H9 (cell line): ENCODE results near the gene TOGARAM2. TPM values are rescaled to one million over a fixed set of nuclear protein-coding genes. Genes with fewer than 3 reads are reported as not detected.

ENCODE experiments used
- DNase-seq: peaks from one replicate; pipeline ENCODE4 v3.0.0-alpha.2; 2017
- H2AFZ ChIP-seq: one replicate; pipeline ENCODE4 v1.6.1; 2013; ENCODE audit warnings: mild to moderate bottlenecking, low read length, control low read depth, moderate library complexity
- H2AK5ac ChIP-seq: 2 replicates; pipeline ENCODE4 v1.6.1; 2013; ENCODE audit warnings: low read length, control low read depth, mixed read lengths; ENCODE audit not compliant: insufficient read length
- H2BK120ac ChIP-seq: one replicate; pipeline ENCODE4 v1.6.1; 2013; ENCODE audit warnings: low read depth, mild to moderate bottlenecking, low read length, control low read depth, inconsistent platforms; ENCODE audit not compliant: poor library complexity, severe bottlenecking
- H2BK12ac ChIP-seq: 2 replicates; pipeline ENCODE4 v1.6.1; 2013; ENCODE audit warnings: low read length, control low read depth, mixed read lengths, low read depth; ENCODE audit not compliant: insufficient read length
- H2BK15ac ChIP-seq: 2 replicates; pipeline ENCODE4 v1.6.1; 2013; ENCODE audit warnings: low read depth, low read length, control low read depth
- H2BK20ac ChIP-seq: one replicate; pipeline ENCODE4 v1.6.1; 2013; ENCODE audit warnings: low read depth, mild to moderate bottlenecking, low read length, control low read depth, inconsistent platforms; ENCODE audit not compliant: poor library complexity, severe bottlenecking
- H2BK5ac ChIP-seq: 2 replicates; pipeline ENCODE4 v1.6.1; 2013; ENCODE audit warnings: low read length, control low read depth, mixed read lengths; ENCODE audit not compliant: insufficient read length
- H3K14ac ChIP-seq: 2 replicates; pipeline ENCODE4 v1.6.1; 2013; ENCODE audit warnings: low read length, control low read depth; ENCODE audit not compliant: insufficient read depth
- H3K18ac ChIP-seq: 2 replicates; pipeline ENCODE4 v1.6.1; 2013; ENCODE audit warnings: low read depth, mild to moderate bottlenecking, mixed read lengths, low read length, control low read depth; ENCODE audit not compliant: insufficient read length
- H3K23ac ChIP-seq: 2 replicates; pipeline ENCODE4 v1.6.1; 2013; ENCODE audit warnings: low read length, control low read depth, mixed read lengths, low read depth; ENCODE audit not compliant: insufficient read length
- H3K23me2 ChIP-seq: 2 replicates; pipeline ENCODE4 v1.6.1; 2013; ENCODE audit warnings: low read depth, mild to moderate bottlenecking, mixed read lengths, low read length, control low read depth; ENCODE audit not compliant: insufficient read length, poor library complexity, severe bottlenecking
- H3K27ac ChIP-seq: 2 replicates; pipeline ENCODE4 v1.5.1; 2013; ENCODE audit warnings: low read length, control low read depth, mixed read lengths, low read depth; ENCODE audit not compliant: insufficient read length
- H3K27me3 ChIP-seq: 2 replicates; pipeline ENCODE4 v1.6.1; 2013; ENCODE audit warnings: low read length, control low read depth, inconsistent platforms; ENCODE audit not compliant: insufficient read depth
- H3K4ac ChIP-seq: 2 replicates; pipeline ENCODE4 v1.6.1; 2013; ENCODE audit warnings: low read depth, mild to moderate bottlenecking, control low read depth, inconsistent platforms, low read length, moderate library complexity
- H3K4me1 ChIP-seq: 2 replicates; pipeline ENCODE4 v1.6.1; 2013; ENCODE audit warnings: low read length, control low read depth, inconsistent platforms; ENCODE audit not compliant: insufficient read depth
- H3K4me2 ChIP-seq: 2 replicates; pipeline ENCODE4 v1.6.1; 2013; ENCODE audit warnings: low read length, control low read depth, mixed read lengths; ENCODE audit not compliant: insufficient read length, insufficient read depth
- H3K56ac ChIP-seq: 2 replicates; pipeline ENCODE4 v1.6.1; 2013; ENCODE audit warnings: low read depth, mild to moderate bottlenecking, mixed read lengths, low read length, control low read depth; ENCODE audit not compliant: insufficient read length
- H3K79me1 ChIP-seq: 2 replicates; pipeline ENCODE4 v1.6.1; 2013; ENCODE audit warnings: low read depth, mild to moderate bottlenecking, moderate library complexity, low read length, control low read depth, inconsistent platforms; ENCODE audit not compliant: insufficient read depth, poor library complexity, severe bottlenecking
- H3K79me2 ChIP-seq: 2 replicates; pipeline ENCODE4 v1.6.1; 2013; ENCODE audit warnings: low read length, control low read depth, inconsistent platforms; ENCODE audit not compliant: insufficient read depth
- H3K9ac ChIP-seq: 2 replicates; pipeline ENCODE4 v1.6.1; 2013; ENCODE audit warnings: low read length, control low read depth, mixed read lengths; ENCODE audit not compliant: insufficient read length; ENCODE audit errors: extremely low read depth
- H3K9me3 ChIP-seq: one replicate; pipeline ENCODE4 v1.6.1; 2013; ENCODE audit warnings: low read depth, low read length, inconsistent platforms; ENCODE audit not compliant: control insufficient read depth
- H3T11ph ChIP-seq: one replicate; pipeline ENCODE4 v1.6.1; 2013; ENCODE audit warnings: mild to moderate bottlenecking, low read length, control low read depth, inconsistent platforms
- H4K20me1 ChIP-seq: one replicate; pipeline ENCODE4 v1.6.1; 2013; ENCODE audit not compliant: control insufficient read depth, insufficient read length, insufficient read depth
- H4K5ac ChIP-seq: 2 replicates; pipeline ENCODE4 v1.6.1; 2013; ENCODE audit warnings: low read depth, mild to moderate bottlenecking, mixed read lengths, low read length, control low read depth; ENCODE audit not compliant: insufficient read length
- H4K8ac ChIP-seq: replicated peaks from 2 replicates; pipeline ENCODE4 v1.6.1; 2013; ENCODE audit warnings: low read length, control low read depth, mixed read lengths, low read depth; ENCODE audit not compliant: insufficient read length
- H4K91ac ChIP-seq: 2 replicates; pipeline ENCODE4 v1.6.1; 2013; ENCODE audit warnings: low read depth, mild to moderate bottlenecking, moderate library complexity, mixed read lengths, low read length, control low read depth; ENCODE audit not compliant: insufficient read length
- H3K27ac Mint-ChIP-seq, 3 experiments: 2 replicates in 2 of 3; 3 replicates in 1 of 3; pipeline ENCODE4 v1.8.0; 2020 to 2021; ENCODE audit warnings: mixed read lengths in 3 of 3, mild to moderate bottlenecking in 1 of 3, moderate library complexity in 1 of 3
- H3K27me3 Mint-ChIP-seq: 2 replicates; pipeline ENCODE4 v1.8.0; 2021; ENCODE audit warnings: low read depth, mild to moderate bottlenecking, moderate library complexity, mixed read lengths
- H3K36me3 Mint-ChIP-seq, 3 experiments: 2 replicates in 2 of 3; 3 replicates in 1 of 3; pipeline ENCODE4 v1.8.0; 2020 to 2021; ENCODE audit warnings: low read depth in 3 of 3, mixed read lengths in 3 of 3; ENCODE audit not compliant: insufficient read depth in 1 of 3
- H3K4me1 Mint-ChIP-seq, 2 experiments: 2 replicates each; pipeline ENCODE4 v1.8.0; 2020; ENCODE audit warnings: mixed read lengths in 2 of 2
- H3K4me3 Mint-ChIP-seq, 2 experiments: 2 replicates in 1 of 2; 3 replicates in 1 of 2; pipeline ENCODE4 v1.8.0; 2020 to 2021; ENCODE audit warnings: mild to moderate bottlenecking in 2 of 2, mixed read lengths in 2 of 2, moderate library complexity in 1 of 2
- H3K9me3 Mint-ChIP-seq, 2 experiments: 2 replicates in 1 of 2; 3 replicates in 1 of 2; pipeline ENCODE4 v1.8.0; 2020; ENCODE audit warnings: mild to moderate bottlenecking in 2 of 2, mixed read lengths in 2 of 2, moderate library complexity in 1 of 2
- WGBS: extraction: QIAGEN DNeasy Blood & Tissue Kit; methylation state at CpG from one replicate; pipeline ENCODE4 v1.1.7; 2013; ENCODE audit warnings: missing lambda C conversion rate, low lambda C conversion rate, mixed read lengths; ENCODE audit not compliant: insufficient read length; ENCODE audit errors: extremely low coverage; 5-methylcytosine and 5-hydroxymethylcytosine counted together
- total RNA-seq: library from RNA; stranded (reverse); gene quantifications from 2 replicates; pipeline ENCODE4 v1.2.1, GENCODE V29; 2021
- TF ChIP-seq, protein P1 (sequence below): fragments of 200-600 bp; sonication (generic); conservative IDR thresholded peaks from 3 replicates; pipeline ENCODE4 v1.8.0; 2021; ENCODE audit warnings: antibody characterized with exemption, mild to moderate bottlenecking

The TOGARAM2 gene
- total RNA-seq, 1 experiment from 2014 or later: 0.83 TPM

DNA sequence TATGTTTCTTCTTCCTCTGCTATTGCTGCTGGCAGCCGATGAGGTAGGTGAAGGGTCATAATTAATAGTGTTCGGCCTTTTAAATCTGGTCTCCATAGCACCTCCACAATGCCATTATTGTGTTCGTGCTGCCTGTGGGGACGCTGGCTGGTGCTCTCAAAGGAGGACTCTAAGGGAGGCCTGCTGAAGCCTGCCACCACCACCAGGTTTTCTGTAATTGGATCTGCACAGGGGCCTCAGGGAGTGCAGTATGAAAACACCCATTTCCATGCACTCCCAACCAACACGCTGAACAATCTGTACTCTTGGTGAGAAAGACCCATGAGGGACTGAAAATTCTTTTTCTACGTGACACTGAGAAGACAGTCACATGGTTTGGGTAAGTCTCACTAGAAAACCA, 116.5 kb downstream of the TOGARAM2 start:
- Histone ChIP-seq H3K27ac (no peak overlapping the region), H2BK5ac (no peak overlapping the region), H3K27me3 (no peaks in the 10 kb centered on the region), H3K23me2 (no peaks in the 10 kb centered on the region), H2BK120ac (no peak overlapping the region), H3K9me3 (peaks cover 4% of the 10 kb centered on the region), H3K79me1 (no peaks in the 10 kb centered on the region), H3T11ph (no peak overlapping the region), H2BK15ac (no peak overlapping the region), H4K91ac (no peak overlapping the region), H3K4me2 (no peak overlapping the region), H4K20me1 (no peaks in the 10 kb centered on the region), H3K4ac (no peak overlapping the region), H2AK5ac (no peak overlapping the region), H3K23ac (no peak overlapping the region), H4K5ac (no peak overlapping the region), H2AFZ (no peak overlapping the region), H2BK12ac (no peak overlapping the region), H3K4me1 (no peaks in the 10 kb centered on the region), H3K9ac (no peak overlapping the region), H3K56ac (no peak overlapping the region), H3K18ac (no peak overlapping the region), H3K14ac (no peak overlapping the region), H2BK20ac (no peak overlapping the region), H4K8ac (no peak overlapping the region), H3K79me2 (no peaks in the 10 kb centered on the region)
- peaks cover 0 to 7% (median 3%) of the 10 kb centered on the region in 3 experiments; a peak in 4 of 7 replicates for H3K36me3 Mint-ChIP-seq
- no peak for DNase-seq
- peaks cover 7 to 11% of the 10 kb centered on the region in 2 experiments; a peak in 4 of 5 replicates for H3K9me3 Mint-ChIP-seq
- TF ChIP-seq, protein P1, sequence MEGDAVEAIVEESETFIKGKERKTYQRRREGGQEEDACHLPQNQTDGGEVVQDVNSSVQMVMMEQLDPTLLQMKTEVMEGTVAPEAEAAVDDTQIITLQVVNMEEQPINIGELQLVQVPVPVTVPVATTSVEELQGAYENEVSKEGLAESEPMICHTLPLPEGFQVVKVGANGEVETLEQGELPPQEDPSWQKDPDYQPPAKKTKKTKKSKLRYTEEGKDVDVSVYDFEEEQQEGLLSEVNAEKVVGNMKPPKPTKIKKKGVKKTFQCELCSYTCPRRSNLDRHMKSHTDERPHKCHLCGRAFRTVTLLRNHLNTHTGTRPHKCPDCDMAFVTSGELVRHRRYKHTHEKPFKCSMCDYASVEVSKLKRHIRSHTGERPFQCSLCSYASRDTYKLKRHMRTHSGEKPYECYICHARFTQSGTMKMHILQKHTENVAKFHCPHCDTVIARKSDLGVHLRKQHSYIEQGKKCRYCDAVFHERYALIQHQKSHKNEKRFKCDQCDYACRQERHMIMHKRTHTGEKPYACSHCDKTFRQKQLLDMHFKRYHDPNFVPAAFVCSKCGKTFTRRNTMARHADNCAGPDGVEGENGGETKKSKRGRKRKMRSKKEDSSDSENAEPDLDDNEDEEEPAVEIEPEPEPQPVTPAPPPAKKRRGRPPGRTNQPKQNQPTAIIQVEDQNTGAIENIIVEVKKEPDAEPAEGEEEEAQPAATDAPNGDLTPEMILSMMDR: no peak
- H3K27me3 Mint-ChIP-seq: peaks cover 7% of the 10 kb centered on the region; the same call in 1 of the 2 replicates
- no peak overlapping the region for H3K4me3 Mint-ChIP-seq
- WGBS: no CpG with 5 or more reads among the region's 6 CpGs
- no peaks in the 10 kb centered on the region for H3K4me1 Mint-ChIP-seq
- no peak overlapping the region for H3K27ac Mint-ChIP-seq
